ENCODE data around the gene DNAJB13.

The DNAJB13 gene

GRCh38 chr11:73996161-73996747 is 45.4 kb downstream of the DNAJB13 start:
- no peak for TF ChIP-seq CTCF (IDR thresholded peaks at IDR 0.05; ENCODE audit: low read depth, low read length)
- H3K9me3 ChIP-seq (ENCODE audit: severe bottlenecking) = no peaks in the 10 kb centered on the region
- no peak overlapping the region for H3K27ac ChIP-seq
- no peak overlapping the region for H3K4me3 ChIP-seq (ENCODE audit: low read depth, low read length)
- no peaks in the 10 kb centered on the region; the same call in 1 of the 2 replicates for H3K36me3 ChIP-seq
- no peak for DNase-seq
- no peaks in the 10 kb centered on the region for H3K27me3 ChIP-seq (ENCODE audit: insufficient read depth, low read depth, severe bottlenecking)

- TF ChIP-seq CTCF (IDR thresholded peaks at IDR 0.05; ENCODE audit: low read depth, low read length) = no peak
- Histone ChIP-seq H3K36me3 (no peaks in the 10 kb centered on the region; the same call in 1 of the 2 replicates), H3K27me3 (ENCODE audit: insufficient read depth, low read depth, severe bottlenecking) (no peaks in the 10 kb centered on the region), H3K9me3 (ENCODE audit: severe bottlenecking) (no peaks in the 10 kb centered on the region), H3K4me3 (ENCODE audit: low read depth, low read length) (no peak overlapping the region), H3K27ac (no peak overlapping the region)
- no peak for DNase-seq
Measured at GRCh38 chr11:73997120-73997770, 46.4 kb downstream of the DNAJB13 start.

GRCh38 chr11:73998846-73999575 is 48.2 kb downstream of the DNAJB13 start:
- TF ChIP-seq CTCF (IDR thresholded peaks at IDR 0.05; ENCODE audit: low read depth, low read length) = no peak
- no peaks in the 10 kb centered on the region for H3K9me3 ChIP-seq (ENCODE audit: severe bottlenecking)
- no peaks in the 10 kb centered on the region for H3K27me3 ChIP-seq (ENCODE audit: insufficient read depth, low read depth, severe bottlenecking)
- H3K36me3 ChIP-seq = peaks cover 11% of the 10 kb centered on the region; the same call in 1 of the 2 replicates
- H3K27ac ChIP-seq = no peak overlapping the region
- DNase-seq = no peak
- H3K4me3 ChIP-seq (ENCODE audit: low read depth, low read length) = no peak overlapping the region

- no peak overlapping the region for H3K4me3 ChIP-seq (ENCODE audit: low read depth, low read length)
- TF ChIP-seq CTCF (IDR thresholded peaks at IDR 0.05; ENCODE audit: low read depth, low read length) = no peak
- no peaks in the 10 kb centered on the region for H3K9me3 ChIP-seq (ENCODE audit: severe bottlenecking)
- peaks cover 11% of the 10 kb centered on the region; the same call in 1 of the 2 replicates for H3K36me3 ChIP-seq
- H3K27ac ChIP-seq = no peak overlapping the region
- DNase-seq = no peak
- no peaks in the 10 kb centered on the region for H3K27me3 ChIP-seq (ENCODE audit: insufficient read depth, low read depth, severe bottlenecking)
Measured at GRCh38 chr11:73999581-74000306, 48.9 kb downstream of the DNAJB13 start.

GRCh38 chr11:74000307-74001133 is 49.7 kb downstream of the DNAJB13 start:
- Histone ChIP-seq H3K27me3 (ENCODE audit: insufficient read depth, low read depth, severe bottlenecking) (no peaks in the 10 kb centered on the region), H3K36me3 (peaks cover 11% of the 10 kb centered on the region; the same call in 1 of the 2 replicates), H3K4me3 (ENCODE audit: low read depth, low read length) (no peak overlapping the region), H3K9me3 (ENCODE audit: severe bottlenecking) (no peaks in the 10 kb centered on the region), H3K27ac (no peak overlapping the region)
- no peak for TF ChIP-seq CTCF (IDR thresholded peaks at IDR 0.05; ENCODE audit: low read depth, low read length)
- DNase-seq = no peak
